Fibroblast of skin of back (primary cell): ENCODE measurements around the gene EXOC3L4. TPM values are rescaled to one million over a fixed set of nuclear protein-coding genes. Genes with fewer than 3 reads are reported as not detected.
"Not testable (repeated sequence)": the region's sequence is repeated elsewhere in the genome, so short reads cannot be mapped to it uniquely, and the experiment has no call there.

Experiments used
- DNase-seq: peaks from one replicate; pipeline ENCODE4 v3.0.0-alpha.2; 2013
- polyA plus RNA-seq, 2 experiments: library from polyadenylated mRNA; unstranded; fragments of 120-200 nt; gene quantifications; one replicate each; pipeline ENCODE4 v1.2.1, GENCODE V29; 2013; ENCODE audit not compliant: insufficient read length in 2 of 2

The EXOC3L4 gene
- polyA plus RNA-seq (2013, experiment 1 of 2; ENCODE audit: insufficient read length) = not detected
- polyA plus RNA-seq (2013, experiment 2 of 2; ENCODE audit: insufficient read length) = not detected

GRCh38 chr14:103094406-103095209 lies at the start of gene EXOC3L4:
Gene EXOC3L4, plus strand, starts transcription at chr14:103094725. Its CDS starts 5,495 bp downstream, at chr14:103100220.
- DNase-seq = no peak

GRCh38 chr14:103045371-103045869 lies 49.1 kb upstream of the EXOC3L4 start:
- no peak for DNase-seq

GRCh38 chr14:103047453-103047852 lies 47.1 kb upstream of the EXOC3L4 start:
- DNase-seq = not testable (repeated sequence)

GRCh38 chr14:103050935-103051334 lies 43.6 kb upstream of the EXOC3L4 start:
- DNase-seq = no peak

- no peak for DNase-seq
Observed at GRCh38 chr14:103052407-103052806, 42.1 kb upstream of the EXOC3L4 start.

- DNase-seq = no peak
Observed at GRCh38 chr14:103055695-103056094, 38.8 kb upstream of the EXOC3L4 start.

GRCh38 chr14:103056322-103057027 lies 38.0 kb upstream of the EXOC3L4 start:
- DNase-seq = peak; percentile 87

GRCh38 chr14:103057028-103057371 lies 37.5 kb upstream of the EXOC3L4 start:
- peak; percentile 8 for DNase-seq

GRCh38 chr14:103057372-103058163 lies 37.0 kb upstream of the EXOC3L4 start, which contains the start of gene CDC42BPB:
Gene CDC42BPB, minus strand, starts transcription at chr14:103057549. Its CDS starts 376 bp downstream, at chr14:103057173.
- peak; percentile 95 for DNase-seq

- peak; percentile 13 for DNase-seq
Observed at GRCh38 chr14:103058164-103059055, 36.1 kb upstream of the EXOC3L4 start.

- no peak for DNase-seq
Observed at GRCh38 chr14:103059556-103059955, 35.0 kb upstream of the EXOC3L4 start.

GRCh38 chr14:103061482-103061976 lies 33.0 kb upstream of the EXOC3L4 start:
- DNase-seq = no peak

GRCh38 chr14:103064436-103064835 lies 30.1 kb upstream of the EXOC3L4 start:
- no peak for DNase-seq

GRCh38 chr14:103064978-103065377 lies 29.5 kb upstream of the EXOC3L4 start:
- no peak for DNase-seq

- no peak for DNase-seq
Observed at GRCh38 chr14:103065861-103066260, 28.7 kb upstream of the EXOC3L4 start.

- DNase-seq = no peak
Observed at GRCh38 chr14:103066399-103066798, 28.1 kb upstream of the EXOC3L4 start.

GRCh38 chr14:103067231-103067954 lies 27.1 kb upstream of the EXOC3L4 start:
- DNase-seq = peak; percentile 38

GRCh38 chr14:103068351-103069073 lies 26.0 kb upstream of the EXOC3L4 start:
- DNase-seq = no peak

GRCh38 chr14:103070263-103070885 lies 24.2 kb upstream of the EXOC3L4 start:
- no peak for DNase-seq
